ELR (cell line): ENCODE results near the gene KCNK18.

ENCODE experiments used
- DNase-seq: peaks from one replicate; pipeline ENCODE4 v3.0.0-alpha.2; 2015; ENCODE audit warnings: low read depth

The KCNK18 gene

GRCh38 chr10:117253908-117254307 lies 56.6 kb downstream of the KCNK18 start:
- DNase-seq = no peak

- no peak for DNase-seq
Observed at GRCh38 chr10:117254338-117254737, 57.0 kb downstream of the KCNK18 start.

GRCh38 chr10:117254774-117255735 lies 57.8 kb downstream of the KCNK18 start:
- no peak for DNase-seq

- no peak for DNase-seq
Observed at GRCh38 chr10:117255835-117256460, 58.7 kb downstream of the KCNK18 start.

GRCh38 chr10:117256910-117257309 lies 59.6 kb downstream of the KCNK18 start:
- DNase-seq = no peak

GRCh38 chr10:117257721-117258120 lies 60.4 kb downstream of the KCNK18 start:
- DNase-seq = no peak

- DNase-seq = no peak
Observed at GRCh38 chr10:117259279-117259678, 62.0 kb downstream of the KCNK18 start.
